Measurements from ENCODE around the gene FBXL15.
A peak's percentile ranks its signal among the peaks of the same experiment; 100 is the strongest.

FBXL15 gene, protein sequence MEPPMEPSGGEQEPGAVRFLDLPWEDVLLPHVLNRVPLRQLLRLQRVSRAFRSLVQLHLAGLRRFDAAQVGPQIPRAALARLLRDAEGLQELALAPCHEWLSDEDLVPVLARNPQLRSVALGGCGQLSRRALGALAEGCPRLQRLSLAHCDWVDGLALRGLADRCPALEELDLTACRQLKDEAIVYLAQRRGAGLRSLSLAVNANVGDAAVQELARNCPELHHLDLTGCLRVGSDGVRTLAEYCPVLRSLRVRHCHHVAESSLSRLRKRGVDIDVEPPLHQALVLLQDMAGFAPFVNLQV

DNA sequence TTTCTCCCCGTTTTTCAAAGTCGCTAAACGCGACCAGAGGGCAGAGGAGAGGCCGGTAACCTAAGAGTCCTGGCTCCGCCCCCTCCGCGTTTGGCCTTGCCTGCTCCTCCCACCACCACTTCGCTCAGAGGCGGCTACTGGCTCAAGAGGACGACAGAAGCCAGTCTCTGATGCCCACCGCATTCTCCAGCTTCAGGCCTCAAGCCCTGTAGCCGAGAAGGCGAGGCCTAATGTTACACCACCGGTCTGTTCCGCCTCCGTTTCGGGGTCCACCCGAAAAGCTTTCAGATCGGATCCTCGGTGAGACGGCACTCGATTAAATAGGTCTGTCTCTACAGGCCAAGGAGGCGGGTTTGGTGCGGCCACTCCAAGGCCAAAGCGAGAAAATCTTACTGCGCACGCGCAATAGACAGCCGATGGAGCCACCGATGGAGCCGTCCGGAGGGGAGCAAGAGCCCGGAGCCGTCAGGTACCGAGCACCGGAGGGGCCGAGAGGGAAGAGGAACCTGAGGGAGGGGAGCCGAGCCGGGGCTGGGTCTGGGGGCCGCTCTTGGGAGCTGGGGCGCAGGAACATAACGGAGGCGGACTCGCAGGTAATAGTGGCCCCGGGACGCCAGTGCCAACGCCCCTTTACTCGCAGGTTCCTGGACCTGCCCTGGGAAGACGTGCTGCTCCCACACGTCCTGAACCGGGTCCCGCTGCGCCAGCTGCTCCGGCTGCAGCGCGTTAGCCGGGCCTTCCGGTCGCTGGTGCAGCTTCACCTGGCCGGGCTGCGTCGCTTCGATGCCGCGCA lies at the start of gene FBXL15:
Gene FBXL15, plus strand, starts transcription at position 123 of the 793 bp plus-strand sequence. Its CDS starts 294 bp downstream, at position 417.
- H3K4me3 Mint-ChIP-seq = peak within 1 kb of the TSS; percentile 93
- peaks cover 26% of the 10 kb centered on the region for H3K27me3 Mint-ChIP-seq
- peaks cover 41% of the 10 kb centered on the region for H3K36me3 Mint-ChIP-seq (ENCODE audit: low read depth)
- H3K9me3 Mint-ChIP-seq = no peaks in the 10 kb centered on the region
- H3K4me1 Mint-ChIP-seq (ENCODE audit: low read depth) = peaks cover 44% of the 10 kb centered on the region
- H3K27ac Mint-ChIP-seq = peak within 1 kb of the TSS; percentile 98
- DNase-seq = peak; percentile 98

DNA sequence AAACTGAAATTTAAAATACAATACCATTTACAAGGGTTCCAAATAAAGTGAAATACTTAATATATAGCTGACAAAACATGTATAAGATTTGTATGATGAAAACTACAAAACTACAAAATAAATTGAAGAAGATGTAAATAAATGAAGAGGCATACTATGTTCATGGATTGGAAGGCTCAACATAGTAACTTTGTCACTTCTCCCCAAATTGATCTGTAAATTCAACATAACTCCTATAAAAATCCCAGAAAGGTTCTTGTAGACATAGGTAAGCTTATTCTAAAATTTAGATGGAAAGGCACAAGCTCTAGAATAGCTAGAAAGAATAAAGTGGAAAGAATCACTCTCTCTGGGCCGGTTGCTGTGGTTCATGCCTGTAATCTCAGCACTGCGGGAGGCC lies 49.3 kb upstream of the FBXL15 start:
- Mint-ChIP-seq H3K36me3 (ENCODE audit: low read depth) (peaks cover 93% of the 10 kb centered on the region), H3K27ac (no peak overlapping the region), H3K4me1 (ENCODE audit: low read depth) (no peaks in the 10 kb centered on the region), H3K4me3 (no peak overlapping the region), H3K9me3 (no peaks in the 10 kb centered on the region), H3K27me3 (no peaks in the 10 kb centered on the region)
- DNase-seq = no peak

DNA sequence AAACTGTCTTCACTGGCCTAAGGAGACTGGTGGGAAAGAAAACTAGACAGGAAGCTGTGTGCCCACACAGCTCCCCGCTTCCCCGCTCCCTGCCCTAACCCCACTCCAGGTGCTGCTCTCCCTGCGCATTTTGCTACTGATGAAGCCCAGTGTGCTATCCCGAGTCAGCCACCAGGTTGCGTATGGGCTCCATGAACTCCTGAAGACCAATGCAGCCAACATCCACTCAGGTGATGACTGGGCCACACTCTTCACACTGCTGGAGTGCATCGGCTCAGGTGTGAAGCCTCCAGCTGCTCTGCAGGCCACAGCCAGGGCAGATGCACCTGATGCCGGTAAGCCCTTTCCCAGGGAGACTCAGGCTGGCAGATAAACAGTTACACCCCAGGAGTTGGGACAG lies 45.4 kb upstream of the FBXL15 start:
- no peaks in the 10 kb centered on the region for H3K27me3 Mint-ChIP-seq
- H3K27ac Mint-ChIP-seq = no peak overlapping the region
- no peak for DNase-seq
- peaks cover 90% of the 10 kb centered on the region for H3K36me3 Mint-ChIP-seq (ENCODE audit: low read depth)
- no peaks in the 10 kb centered on the region for H3K4me1 Mint-ChIP-seq (ENCODE audit: low read depth)
- no peak overlapping the region for H3K4me3 Mint-ChIP-seq
- no peaks in the 10 kb centered on the region for H3K9me3 Mint-ChIP-seq

DNA sequence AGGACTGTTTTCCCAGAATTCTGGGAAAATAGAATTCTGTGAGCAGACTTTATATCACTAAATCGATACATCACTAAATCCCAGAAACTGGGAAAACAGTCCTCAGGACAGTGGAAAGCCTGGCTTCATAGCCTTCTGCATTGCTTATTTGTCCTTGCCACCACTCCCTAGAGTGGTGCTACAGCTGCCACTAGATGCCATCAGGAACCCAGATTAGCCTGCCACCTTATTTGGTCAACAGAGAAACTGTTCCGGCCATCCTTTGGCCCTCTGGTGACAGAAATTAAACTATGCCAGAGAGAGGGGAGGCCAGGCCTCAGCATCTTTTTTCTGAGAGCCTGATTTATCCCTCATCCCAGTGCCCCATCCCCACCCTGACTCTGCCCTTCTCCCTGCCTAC lies 44.8 kb upstream of the FBXL15 start:
- no peak for DNase-seq
- Mint-ChIP-seq H3K27ac (no peak overlapping the region), H3K27me3 (no peaks in the 10 kb centered on the region), H3K4me3 (no peak overlapping the region), H3K4me1 (ENCODE audit: low read depth) (no peaks in the 10 kb centered on the region), H3K36me3 (ENCODE audit: low read depth) (peaks cover 90% of the 10 kb centered on the region), H3K9me3 (no peaks in the 10 kb centered on the region)

DNA sequence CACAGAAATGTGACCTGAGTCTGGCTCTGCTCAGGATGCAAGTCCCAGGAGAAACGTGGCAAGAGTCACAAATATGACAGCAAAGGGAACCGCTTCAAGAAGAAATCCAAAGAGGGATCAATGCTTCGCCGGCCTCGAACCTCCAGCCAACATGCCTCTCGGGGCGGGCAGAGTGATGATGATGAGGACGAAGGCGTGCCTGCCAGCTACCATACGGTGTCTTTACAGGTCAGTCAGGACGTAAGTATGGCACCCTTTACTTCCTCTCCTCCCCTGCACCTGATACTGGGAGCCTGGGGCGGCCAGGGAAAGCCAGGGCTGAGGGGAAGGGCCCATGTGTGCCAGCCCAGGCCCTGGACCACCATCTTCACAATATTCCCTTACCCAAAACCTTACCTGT lies 43.7 kb upstream of the FBXL15 start:
- no peaks in the 10 kb centered on the region for H3K27me3 Mint-ChIP-seq
- no peaks in the 10 kb centered on the region for H3K4me1 Mint-ChIP-seq (ENCODE audit: low read depth)
- H3K4me3 Mint-ChIP-seq = no peak overlapping the region
- H3K27ac Mint-ChIP-seq = no peak overlapping the region
- no peak for DNase-seq
- H3K36me3 Mint-ChIP-seq (ENCODE audit: low read depth) = peaks cover 90% of the 10 kb centered on the region
- H3K9me3 Mint-ChIP-seq = no peaks in the 10 kb centered on the region

DNA sequence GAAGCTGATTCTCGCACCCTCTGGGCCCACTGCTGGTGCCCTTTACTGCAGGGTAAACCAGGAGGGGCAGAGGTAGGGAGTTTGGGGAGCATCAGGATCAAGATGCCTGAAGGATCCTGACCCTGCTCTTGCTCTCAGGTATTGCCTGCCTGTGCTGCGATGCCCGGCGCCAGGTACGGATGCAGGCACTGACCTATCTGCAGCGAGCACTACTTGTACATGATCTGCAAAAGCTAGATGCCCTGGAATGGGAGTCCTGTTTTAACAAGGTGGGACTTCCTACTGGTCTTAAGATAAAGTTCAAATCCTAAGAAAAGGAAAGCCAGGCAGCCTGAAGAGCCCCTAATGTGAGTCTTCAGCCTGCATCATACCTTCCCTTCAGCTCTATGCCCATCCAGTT lies 41.3 kb upstream of the FBXL15 start:
- H3K27ac Mint-ChIP-seq = no peak overlapping the region
- H3K36me3 Mint-ChIP-seq (ENCODE audit: low read depth) = peaks cover 83% of the 10 kb centered on the region
- no peaks in the 10 kb centered on the region for H3K27me3 Mint-ChIP-seq
- no peak for DNase-seq
- H3K4me1 Mint-ChIP-seq (ENCODE audit: low read depth) = peaks cover 2% of the 10 kb centered on the region
- no peaks in the 10 kb centered on the region for H3K9me3 Mint-ChIP-seq
- H3K4me3 Mint-ChIP-seq = no peak overlapping the region

DNA sequence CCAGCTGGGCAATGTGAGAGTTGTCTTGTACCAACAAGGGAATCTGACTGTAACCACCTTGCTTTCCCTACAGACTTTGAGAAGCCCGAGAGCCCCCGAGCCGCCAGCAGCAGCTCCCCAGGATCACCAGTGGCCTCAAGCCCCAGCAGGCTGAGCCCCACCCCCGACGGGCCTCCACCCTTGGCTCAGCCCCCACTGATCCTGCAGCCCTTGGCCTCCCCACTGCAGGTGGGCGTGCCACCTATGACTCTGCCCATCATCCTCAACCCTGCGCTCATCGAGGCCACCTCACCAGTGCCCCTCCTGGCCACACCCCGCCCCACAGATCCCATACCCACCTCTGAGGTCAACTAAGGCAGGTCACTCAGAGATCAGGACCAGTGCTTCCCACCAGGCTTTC lies 38.7 kb upstream of the FBXL15 start:
- H3K36me3 Mint-ChIP-seq (ENCODE audit: low read depth) = peaks cover 62% of the 10 kb centered on the region
- H3K27ac Mint-ChIP-seq = no peak overlapping the region
- DNase-seq = no peak

DNA sequence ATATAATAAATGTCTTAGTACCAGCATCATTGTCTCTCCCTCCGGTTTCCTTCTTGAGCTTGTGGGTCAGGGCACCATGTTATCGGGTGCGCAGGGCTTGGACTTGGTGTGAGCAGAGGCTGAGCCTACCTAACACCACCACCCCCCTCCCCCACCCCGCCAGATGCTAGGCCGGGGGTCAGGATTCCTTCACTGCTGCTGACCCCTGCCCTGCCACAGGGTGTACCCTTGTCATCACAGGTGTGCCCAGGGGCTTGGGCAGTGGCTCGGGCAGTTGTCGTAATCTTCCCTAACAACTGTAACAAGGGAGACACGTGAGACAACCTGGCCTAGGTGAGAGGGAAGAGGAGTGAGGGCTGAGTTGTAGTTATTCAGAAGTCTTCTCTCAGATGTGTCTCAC lies 37.8 kb upstream of the FBXL15 start:
- Mint-ChIP-seq H3K27ac (no peak overlapping the region), H3K4me3 (no peak overlapping the region), H3K36me3 (ENCODE audit: low read depth) (peaks cover 57% of the 10 kb centered on the region), H3K9me3 (no peaks in the 10 kb centered on the region), H3K4me1 (ENCODE audit: low read depth) (peaks cover 6% of the 10 kb centered on the region), H3K27me3 (no peaks in the 10 kb centered on the region)
- DNase-seq = no peak

More for the DNA sequence above, 38.7 kb upstream of the FBXL15 start:
- Mint-ChIP-seq H3K4me3 (no peak overlapping the region), H3K4me1 (ENCODE audit: low read depth) (peaks cover 6% of the 10 kb centered on the region), H3K9me3 (no peaks in the 10 kb centered on the region), H3K27me3 (no peaks in the 10 kb centered on the region)

DNA sequence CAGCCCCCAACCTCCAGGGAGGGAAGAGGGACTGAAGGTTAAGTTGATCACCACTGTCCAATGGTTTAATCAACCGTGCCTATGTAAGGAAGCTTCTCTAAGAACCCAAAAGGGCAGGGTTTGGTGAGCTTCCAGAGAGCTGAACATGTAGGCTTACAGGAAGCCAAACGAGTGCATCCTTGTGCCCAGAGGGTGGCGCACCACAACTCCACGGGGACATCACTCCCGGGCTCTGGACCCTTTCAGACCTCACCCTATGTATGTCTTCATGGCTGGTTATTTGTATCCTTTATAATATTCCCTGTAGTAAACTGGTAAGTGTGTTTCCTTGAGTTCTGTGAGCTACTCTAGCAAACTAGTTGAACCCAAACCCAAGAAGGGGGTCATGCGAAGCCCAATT lies 36.6 kb upstream of the FBXL15 start:
- Mint-ChIP-seq H3K9me3 (no peaks in the 10 kb centered on the region), H3K27me3 (no peaks in the 10 kb centered on the region), H3K36me3 (ENCODE audit: low read depth) (peaks cover 46% of the 10 kb centered on the region), H3K27ac (no peak overlapping the region), H3K4me1 (ENCODE audit: low read depth) (peaks cover 6% of the 10 kb centered on the region), H3K4me3 (no peak overlapping the region)
- DNase-seq = no peak

DNA sequence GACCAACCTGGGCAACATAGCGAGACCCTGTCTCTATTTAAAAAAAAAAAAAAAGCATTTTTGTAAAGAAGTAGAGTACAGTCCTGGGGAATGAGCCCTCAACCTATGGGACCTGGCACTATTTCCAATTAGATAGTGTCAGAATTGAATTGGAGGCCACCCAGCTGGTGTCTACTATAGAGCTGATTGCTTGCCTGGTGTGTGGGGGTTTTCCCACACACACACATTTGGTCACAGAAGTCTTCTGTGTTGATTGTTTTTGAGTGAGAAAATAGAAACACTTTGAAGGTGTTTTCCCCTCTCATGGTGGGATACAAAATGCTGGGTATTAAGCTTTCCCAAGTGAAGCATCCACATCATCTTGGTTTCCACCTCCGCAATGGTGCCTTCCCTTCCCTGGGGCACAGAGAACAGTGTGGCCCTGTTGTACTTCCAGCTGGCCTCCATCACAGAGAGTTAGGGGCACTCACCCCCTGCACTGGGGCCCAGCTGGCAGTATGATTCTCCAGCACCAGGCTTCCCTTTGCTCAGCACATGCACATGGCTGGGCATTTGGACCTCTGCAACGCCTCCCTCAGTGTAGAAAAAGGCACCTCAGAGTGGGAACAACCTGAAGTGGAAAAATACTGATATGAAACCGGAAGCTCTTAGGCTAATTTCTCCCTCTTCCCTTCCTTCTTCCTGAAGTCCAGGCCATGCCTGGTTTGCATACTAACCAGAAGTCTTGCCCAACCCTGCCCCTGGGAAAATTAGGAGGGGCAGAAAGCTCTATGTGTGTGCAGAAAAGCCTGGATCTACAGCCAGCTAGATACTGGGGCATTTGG lies 35.8 kb upstream of the FBXL15 start:
- no peaks in the 10 kb centered on the region for H3K9me3 Mint-ChIP-seq
- no peak for DNase-seq
- peaks cover 38% of the 10 kb centered on the region for H3K36me3 Mint-ChIP-seq (ENCODE audit: low read depth)
- H3K4me3 Mint-ChIP-seq = no peak overlapping the region
- no peaks in the 10 kb centered on the region for H3K27me3 Mint-ChIP-seq
- H3K27ac Mint-ChIP-seq = peak overlapping the region; percentile 18
- H3K4me1 Mint-ChIP-seq (ENCODE audit: low read depth) = peaks cover 6% of the 10 kb centered on the region

DNA sequence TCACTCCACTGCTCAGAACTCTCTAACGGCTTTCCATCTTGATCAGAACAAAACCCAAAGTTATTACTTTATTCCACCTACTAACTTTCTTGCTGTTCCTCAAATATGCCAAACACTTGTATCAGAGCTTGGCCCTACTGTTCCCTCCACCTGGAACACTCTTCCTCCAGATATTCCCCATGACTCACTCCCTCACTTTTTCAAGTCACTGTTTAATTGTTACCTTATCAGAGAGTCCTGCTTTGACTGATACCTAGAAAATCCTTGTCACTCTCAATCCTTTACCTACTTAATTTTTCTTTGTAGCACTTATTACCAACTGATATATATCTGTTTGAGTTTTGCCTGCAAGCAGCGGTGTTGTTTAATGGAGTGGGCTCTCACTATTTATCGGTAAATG lies 30.7 kb upstream of the FBXL15 start:
- no peak for DNase-seq
- Mint-ChIP-seq H3K4me1 (ENCODE audit: low read depth) (peaks cover 21% of the 10 kb centered on the region), H3K27ac (no peak overlapping the region), H3K9me3 (no peaks in the 10 kb centered on the region), H3K36me3 (ENCODE audit: low read depth) (peaks cover 8% of the 10 kb centered on the region), H3K4me3 (no peak overlapping the region), H3K27me3 (no peaks in the 10 kb centered on the region)

DNA sequence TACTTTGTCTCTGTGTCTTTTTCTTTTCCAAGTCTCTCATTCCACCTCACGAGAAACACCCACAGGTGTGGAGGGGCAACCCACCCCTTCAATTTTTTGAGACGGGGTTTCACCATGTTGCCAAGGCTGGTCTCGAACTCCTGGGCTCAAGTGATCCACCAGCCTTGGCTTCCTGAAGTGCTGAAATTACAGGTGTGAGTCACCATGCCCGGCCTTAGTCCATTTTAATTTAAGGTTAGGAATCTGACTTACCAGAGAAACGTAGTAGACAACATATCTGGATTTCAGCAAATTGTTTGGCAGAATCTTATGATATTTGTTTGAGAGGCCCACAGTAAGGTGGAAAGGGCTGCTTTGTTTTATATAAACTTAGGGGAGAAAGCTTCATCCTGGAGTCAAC lies 28.3 kb upstream of the FBXL15 start:
- H3K27me3 Mint-ChIP-seq = no peaks in the 10 kb centered on the region
- DNase-seq = no peak
- H3K4me3 Mint-ChIP-seq = no peak overlapping the region
- peaks cover 29% of the 10 kb centered on the region for H3K36me3 Mint-ChIP-seq (ENCODE audit: low read depth)
- no peak overlapping the region for H3K27ac Mint-ChIP-seq
- no peaks in the 10 kb centered on the region for H3K9me3 Mint-ChIP-seq
- peaks cover 31% of the 10 kb centered on the region for H3K4me1 Mint-ChIP-seq (ENCODE audit: low read depth)

DNA sequence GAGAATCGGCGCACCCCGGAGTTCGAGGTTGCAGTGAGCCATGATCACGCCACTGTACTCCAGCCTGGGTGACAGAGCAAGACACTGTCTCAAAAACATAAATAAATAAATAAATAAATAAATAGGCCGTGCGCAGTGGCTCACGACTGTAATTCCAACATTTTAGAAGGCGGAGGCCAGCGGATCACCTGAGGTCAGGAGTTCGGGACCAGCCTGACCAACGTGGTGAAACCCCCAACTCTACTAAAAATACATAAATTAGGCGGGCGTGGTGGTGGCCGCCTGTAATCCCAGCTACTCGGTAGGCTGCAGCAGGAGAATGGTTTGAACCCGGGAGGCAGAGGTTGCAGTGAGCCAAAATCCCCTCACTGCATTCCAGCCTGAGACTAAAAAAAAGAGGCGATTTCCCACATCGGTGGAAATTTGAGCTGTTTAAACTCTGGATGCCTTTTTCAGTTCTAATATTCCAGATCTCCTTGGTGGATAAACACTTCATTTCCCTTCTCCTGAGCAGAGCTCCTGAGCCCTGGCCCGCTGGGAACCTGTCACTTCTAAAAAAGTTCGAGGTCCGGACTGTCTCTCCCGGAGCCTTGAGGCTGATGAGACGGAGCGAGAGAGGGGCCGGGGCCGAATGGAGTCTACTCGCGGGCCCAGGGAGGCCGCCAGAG lies 27.1 kb upstream of the FBXL15 start:
- Mint-ChIP-seq H3K27me3 (no peaks in the 10 kb centered on the region), H3K4me3 (peak overlapping the region; percentile 97), H3K9me3 (no peaks in the 10 kb centered on the region), H3K36me3 (ENCODE audit: low read depth) (peaks cover 42% of the 10 kb centered on the region), H3K27ac (peak overlapping the region; percentile 99), H3K4me1 (ENCODE audit: low read depth) (peaks cover 43% of the 10 kb centered on the region)
- DNase-seq = no peak

DNA sequence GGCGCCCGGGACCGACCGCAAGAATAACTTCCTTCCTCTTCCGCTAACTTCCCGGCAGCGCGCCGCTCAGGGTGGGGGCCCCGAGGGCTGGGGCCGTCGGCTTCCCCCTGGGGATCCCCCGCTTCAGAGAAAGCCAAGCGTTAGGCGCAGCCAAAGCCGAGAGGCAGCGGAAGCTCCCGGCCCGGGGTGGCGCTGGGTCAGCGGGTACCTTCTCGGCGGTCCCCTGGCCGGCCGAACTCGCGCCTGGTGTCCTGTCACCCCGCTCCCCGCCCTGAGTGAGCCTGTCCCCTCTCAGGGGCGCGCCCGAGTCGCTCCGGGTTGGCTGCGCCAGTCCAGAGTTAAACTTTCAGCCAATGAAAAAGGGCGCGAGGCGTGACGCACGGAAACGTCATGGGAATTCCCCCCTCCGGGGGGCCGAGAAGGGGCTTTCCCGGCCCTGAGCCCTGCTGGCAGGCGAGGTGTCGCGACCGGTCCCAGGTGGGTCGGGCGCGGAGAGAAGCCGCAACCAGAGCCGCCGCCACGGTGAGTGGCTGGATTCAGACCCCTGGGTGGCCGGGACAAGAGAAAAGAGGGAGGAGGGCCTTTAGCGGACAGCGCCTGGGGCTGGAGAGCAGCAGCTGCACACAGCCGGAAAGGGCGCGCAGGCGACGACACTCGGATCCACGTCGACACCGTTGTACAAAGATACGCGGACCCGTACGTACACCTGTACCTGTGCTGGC lies 26.4 kb upstream of the FBXL15 start:
- DNase-seq = peak; percentile 99
- no peaks in the 10 kb centered on the region for H3K9me3 Mint-ChIP-seq
- no peaks in the 10 kb centered on the region for H3K27me3 Mint-ChIP-seq
- peaks cover 46% of the 10 kb centered on the region for H3K36me3 Mint-ChIP-seq (ENCODE audit: low read depth)
- peaks cover 47% of the 10 kb centered on the region for H3K4me1 Mint-ChIP-seq (ENCODE audit: low read depth)
- peak overlapping the region; percentile 97 for H3K4me3 Mint-ChIP-seq
- H3K27ac Mint-ChIP-seq = peak overlapping the region; percentile 99

Measured in activated T-cell treated with anti-CD3 and anti-CD28 coated beads, Interleukin-2, amount 50 U/mL, for 24 hours (primary cell).